Sciatic nerve (tissue), 2 donors: ENCODE measurements around the gene ALDH1B1. TPM values are rescaled to one million over a fixed set of nuclear protein-coding genes. Genes with fewer than 3 reads are reported as not detected.

Experiments used
- ATAC-seq: fragments of 200-7000 bp; cut with Tn5 transposase; one replicate; pipeline ENCODE4 v1.9.1; 2020; ENCODE audit warnings: mild to moderate bottlenecking, moderate library complexity
- DNase-seq: peaks from one replicate; pipeline ENCODE4 v3.0.0-alpha.2; 2020; ENCODE audit warnings: low spot score
- intact Hi-C: fragments of 100-400 bp; cut with DNase I; formaldehyde crosslinking; loops from one replicate; pipeline ENCODE4 v1.14.2; 2022
- total RNA-seq: library from RNA; stranded (reverse); fragmentation: NEBNext Ultra II Directional; extraction: Animal tissue kit (Norgen Biotek cat#: 25700); gene quantifications from one replicate; pipeline ENCODE4 v1.2.1, GENCODE V29; 2021
- donor health status: DM: no; HTN: no; CAD: no.
- donor health status: DM: no; HTN: no; CAD: no.

Gene ALDH1B1
- total RNA-seq, 1 donor from 2014 or later = 9.3 TPM

DNA sequence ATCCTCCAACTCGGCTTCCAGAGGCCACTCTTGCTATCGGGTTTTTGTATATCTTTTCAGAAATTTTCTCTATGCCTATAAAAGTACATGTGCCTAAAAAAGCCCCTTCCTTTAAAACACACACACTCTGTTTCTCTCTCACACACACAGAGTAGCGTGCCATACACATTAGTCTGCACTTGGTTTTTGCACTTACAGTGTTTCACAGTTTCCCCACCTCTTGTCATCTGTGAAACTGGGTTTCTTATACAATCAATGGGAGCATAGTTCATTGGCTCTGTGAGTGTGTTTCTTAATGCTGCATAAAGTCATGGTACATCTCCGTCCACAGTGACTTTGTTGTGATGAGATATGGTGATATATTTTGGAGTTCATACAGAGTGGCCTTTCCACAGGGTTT lies 32.4 kb downstream of the ALDH1B1 start:
- intact Hi-C loops = no loop called here
- DNase-seq = no peak

DNA sequence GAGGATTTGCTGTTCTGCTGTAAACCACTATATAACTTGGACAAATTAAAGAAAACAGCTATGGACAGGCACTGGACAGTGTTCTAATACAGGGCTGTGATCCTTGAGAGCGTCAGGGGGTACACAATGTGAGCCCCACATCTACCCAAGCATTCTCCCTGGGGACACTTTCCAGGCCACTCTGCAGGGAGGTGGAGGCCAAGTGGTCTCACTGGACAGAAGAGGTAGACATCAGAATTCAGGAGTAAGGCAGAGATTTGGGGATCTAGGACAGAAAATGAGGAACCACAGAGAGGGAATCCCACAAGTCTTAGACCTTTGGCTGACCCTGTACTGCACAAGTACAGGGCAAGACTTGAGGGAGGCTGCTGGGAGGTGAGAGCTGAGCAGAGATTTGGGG lies 35.6 kb downstream of the ALDH1B1 start:
- intact Hi-C loops = no loop called here
- no peak for DNase-seq
- ATAC-seq = no peak

More for the DNA sequence above, 32.4 kb downstream of the ALDH1B1 start:
- no peak for ATAC-seq

DNA sequence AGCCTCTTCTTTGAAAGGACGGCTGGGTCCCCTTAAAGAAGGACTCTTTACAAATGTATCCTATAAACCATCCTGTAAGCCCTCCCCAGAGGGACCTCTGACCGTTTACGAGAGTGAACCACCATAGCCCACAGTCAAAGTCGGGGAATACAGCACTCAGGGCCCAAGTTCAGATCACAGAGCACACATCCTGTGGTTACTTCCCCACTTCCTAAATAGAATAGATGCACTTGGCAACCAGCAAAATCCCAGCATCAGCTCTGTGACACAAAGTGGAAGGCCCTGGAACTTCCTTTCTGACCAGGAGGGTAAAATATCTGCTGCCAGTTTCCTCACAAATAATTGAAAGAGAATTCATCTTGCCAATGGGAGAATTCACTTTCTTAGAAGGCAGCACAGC lies 38.6 kb downstream of the ALDH1B1 start:
- ATAC-seq = no peak
- intact Hi-C loops = loop anchor here (10.0 kb wide), 1 partner anchor 516 kb away; no protein-coding TSS in a partner anchor

DNA sequence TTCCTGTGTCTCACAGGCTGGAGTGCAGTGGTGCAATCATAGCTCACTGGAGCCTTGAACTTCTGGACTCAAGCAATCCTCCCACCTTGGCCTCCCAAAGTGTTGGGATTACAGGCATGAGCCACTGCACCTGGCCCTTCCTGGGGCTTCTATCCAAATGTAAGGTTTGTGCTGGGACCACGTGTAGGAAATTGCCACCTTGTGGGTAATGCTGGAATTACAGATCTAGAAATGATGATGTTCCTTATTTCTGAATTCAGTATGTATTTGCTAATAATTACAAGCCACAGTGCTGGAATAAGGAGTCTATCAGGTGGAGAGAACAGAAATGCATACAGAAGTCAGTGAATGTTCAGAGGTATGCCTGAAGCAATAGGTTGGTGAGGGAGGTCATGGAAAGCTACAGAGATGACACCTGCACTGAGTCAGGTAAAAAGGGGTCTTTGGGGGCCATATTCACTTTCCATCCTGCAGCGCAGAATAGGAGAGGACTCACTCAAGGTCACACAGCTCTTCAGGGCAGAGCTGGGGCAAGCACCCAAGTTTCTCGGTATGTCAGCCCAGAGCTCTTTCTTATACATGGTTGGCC lies 40.5 kb downstream of the ALDH1B1 start:
- no peak for DNase-seq
- intact Hi-C loops = loop anchor here (10.0 kb wide), 1 partner anchor 518 kb away; no protein-coding TSS in a partner anchor
- no peak for ATAC-seq

More for the DNA sequence above, 38.6 kb downstream of the ALDH1B1 start:
- no peak for DNase-seq

DNA sequence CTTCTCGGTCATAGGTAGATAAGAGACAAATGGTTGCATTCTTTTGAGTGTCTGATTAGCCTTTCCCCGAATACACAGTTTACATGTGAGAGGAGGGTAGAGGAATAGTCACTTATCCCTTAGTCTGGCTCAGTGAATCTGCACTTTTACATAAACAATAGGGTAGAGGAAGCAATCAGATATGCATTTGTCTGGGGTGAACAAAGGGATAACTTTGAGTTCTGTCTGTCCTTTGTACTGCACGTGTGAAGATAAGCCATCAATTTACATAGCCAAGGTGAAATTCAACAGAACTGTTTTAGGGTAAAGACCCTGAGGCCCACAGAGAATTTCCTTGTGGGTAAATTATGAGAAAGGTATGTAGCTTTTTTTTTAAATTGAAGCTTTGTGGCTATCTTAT lies 41.9 kb downstream of the ALDH1B1 start:
- DNase-seq (no peak), ATAC-seq (no peak)
- intact Hi-C loops = loop anchor here (10.0 kb wide), 1 partner anchor 520 kb away; no protein-coding TSS in a partner anchor

DNA sequence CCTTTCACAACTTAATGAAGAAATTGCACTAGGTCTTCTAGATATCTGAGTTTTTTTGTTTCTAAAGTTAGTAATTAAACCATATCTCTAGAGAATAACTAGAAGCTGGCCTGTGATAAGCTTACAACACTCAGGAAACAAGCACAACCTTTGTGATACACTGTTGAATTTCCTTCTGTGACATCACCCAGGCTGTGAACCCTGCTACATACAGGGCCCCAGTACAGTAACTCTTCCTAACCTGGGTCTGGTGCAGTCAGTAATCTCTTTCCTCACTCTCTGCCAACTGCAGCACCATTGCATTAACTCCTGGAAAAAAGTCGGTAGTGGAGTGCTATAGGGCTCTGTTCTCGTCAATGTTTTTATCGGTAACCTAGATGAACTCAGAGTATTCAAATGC lies 42.4 kb downstream of the ALDH1B1 start:
- no peak for ATAC-seq
- intact Hi-C loops = loop anchor here (10.0 kb wide), 1 partner anchor 520 kb away; no protein-coding TSS in a partner anchor
- no peak for DNase-seq

DNA sequence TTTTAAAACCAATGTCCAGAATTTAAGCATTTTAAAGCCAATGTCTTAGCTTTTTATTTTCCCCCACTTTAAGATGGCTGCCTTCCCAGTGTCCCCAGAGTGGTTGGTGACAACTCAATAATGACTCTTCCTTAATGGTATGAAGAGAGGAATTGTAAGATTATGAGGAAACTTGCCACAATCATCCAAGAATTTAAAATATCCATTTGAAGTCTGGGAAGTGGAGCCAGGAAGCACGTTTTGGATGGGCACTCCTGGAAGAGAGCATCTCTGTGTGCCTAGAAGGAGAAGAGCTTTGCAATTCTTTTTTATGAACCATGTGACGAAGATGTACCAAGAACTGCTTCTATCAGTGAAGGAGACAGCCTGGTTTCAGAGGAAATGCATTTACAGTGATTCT lies 43.0 kb downstream of the ALDH1B1 start:
- no peak for ATAC-seq
- no peak for DNase-seq
- intact Hi-C loops = loop anchor here (10.0 kb wide), 1 partner anchor 521 kb away; no protein-coding TSS in a partner anchor

DNA sequence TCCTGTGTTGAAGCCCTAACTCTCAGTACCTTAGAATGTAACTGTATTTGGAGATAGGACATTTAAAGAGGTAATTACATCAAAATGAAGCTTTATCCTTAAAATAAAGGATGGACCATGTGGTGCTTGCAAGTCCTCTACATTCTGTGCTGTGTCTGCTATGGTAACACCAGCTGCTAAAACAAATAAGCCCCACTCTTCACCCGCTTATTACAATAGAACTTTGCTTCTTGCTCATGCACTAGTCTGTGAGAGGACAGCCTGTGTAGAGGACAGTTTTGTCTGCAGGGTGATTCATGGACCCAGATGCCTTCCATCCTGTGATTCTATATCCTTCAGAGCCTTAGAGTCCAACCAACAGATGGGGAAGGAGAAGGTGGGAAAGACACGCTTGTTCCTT lies 44.2 kb downstream of the ALDH1B1 start:
- intact Hi-C loops = loop anchor here (10.0 kb wide), 1 partner anchor 522 kb away; no protein-coding TSS in a partner anchor
- DNase-seq (no peak), ATAC-seq (no peak)

DNA sequence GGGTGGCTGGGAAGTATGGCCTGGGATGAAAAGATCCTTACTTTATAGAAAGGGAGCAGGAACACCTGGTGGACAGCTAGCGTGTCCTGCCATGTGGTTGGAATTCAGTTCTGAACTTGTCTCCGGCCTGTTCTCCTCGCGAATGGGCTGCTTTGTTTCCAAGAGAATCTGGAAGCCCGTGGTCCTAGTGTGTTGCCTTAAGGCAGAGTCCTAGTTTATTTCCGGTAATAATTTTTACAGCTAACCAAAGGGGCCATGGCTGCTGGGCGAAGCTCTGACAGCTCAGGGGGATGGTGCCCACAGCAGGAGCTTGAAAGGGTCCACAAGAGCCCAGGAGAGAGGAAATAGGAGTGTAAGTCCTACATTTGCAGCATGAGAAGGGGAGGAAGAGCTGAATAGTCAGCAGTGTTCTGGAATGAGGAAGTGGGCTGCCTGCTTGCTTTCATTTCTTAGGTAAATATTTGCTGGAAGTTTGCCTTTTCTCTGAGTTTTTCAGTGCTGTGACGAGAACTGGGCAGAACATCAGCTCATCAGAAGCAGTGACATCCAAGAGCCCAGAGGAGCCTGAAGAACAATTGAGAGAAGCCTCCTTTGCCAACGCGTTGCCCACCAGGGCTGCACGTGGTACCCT lies 44.8 kb downstream of the ALDH1B1 start:
- ATAC-seq (no peak), DNase-seq (no peak)
- intact Hi-C loops = loop anchor here (10.0 kb wide), 1 partner anchor 523 kb away; no protein-coding TSS in a partner anchor

DNA sequence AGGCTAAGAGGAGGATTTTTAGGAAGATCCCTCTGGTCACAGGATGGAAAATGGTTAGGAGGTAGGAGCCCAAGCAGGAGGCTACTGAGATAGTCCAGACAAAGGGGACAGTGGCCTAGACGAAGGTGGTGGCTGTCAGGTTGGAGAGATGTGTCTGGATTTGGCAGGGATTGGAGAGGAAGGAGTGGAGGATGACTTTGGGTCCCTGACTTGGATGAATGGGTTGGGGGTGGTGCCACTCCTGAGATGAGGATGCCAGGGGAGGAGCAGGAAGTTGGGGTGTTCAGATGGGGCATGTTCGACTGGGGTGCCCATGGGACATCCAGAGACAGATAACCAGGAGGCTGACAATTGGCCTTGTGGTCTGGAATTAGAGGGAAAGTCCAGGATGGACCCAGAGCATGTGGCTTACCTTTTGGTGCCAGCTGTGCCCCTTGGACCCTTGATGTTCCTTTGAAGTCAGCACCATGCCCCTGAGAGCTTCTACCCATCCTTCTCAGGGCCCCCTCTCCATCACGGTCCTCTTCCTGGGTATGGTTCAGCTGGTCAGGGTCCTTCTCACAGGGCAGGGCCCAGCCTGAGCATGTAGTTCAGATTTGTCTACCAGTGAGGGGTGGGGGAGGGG lies 46.9 kb downstream of the ALDH1B1 start:
- DNase-seq (no peak), ATAC-seq (no peak)
- intact Hi-C loops = loop anchor here (10.0 kb wide), 1 partner anchor 525 kb away; no protein-coding TSS in a partner anchor

DNA sequence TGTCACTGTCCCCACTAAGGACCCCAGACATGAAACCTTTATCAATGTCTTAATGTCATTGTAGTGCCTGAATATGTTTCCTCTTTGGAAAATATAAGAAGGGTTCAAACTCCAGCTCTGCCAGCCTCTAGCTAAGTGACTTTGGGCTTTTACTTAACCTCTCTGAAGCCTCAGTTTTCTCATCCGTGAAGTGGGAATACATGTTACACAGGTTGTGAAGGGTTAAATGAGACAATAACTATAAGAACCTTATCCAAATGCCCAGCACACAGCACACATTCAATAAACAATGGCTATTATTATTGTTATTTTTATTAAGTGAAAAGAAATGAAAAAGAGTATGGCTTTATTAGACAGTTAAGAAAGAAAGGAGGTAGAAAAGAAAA lies 47.4 kb downstream of the ALDH1B1 start:
- intact Hi-C loops = loop anchor here (10.0 kb wide), 1 partner anchor 525 kb away; no protein-coding TSS in a partner anchor
- ATAC-seq = no peak

DNA sequence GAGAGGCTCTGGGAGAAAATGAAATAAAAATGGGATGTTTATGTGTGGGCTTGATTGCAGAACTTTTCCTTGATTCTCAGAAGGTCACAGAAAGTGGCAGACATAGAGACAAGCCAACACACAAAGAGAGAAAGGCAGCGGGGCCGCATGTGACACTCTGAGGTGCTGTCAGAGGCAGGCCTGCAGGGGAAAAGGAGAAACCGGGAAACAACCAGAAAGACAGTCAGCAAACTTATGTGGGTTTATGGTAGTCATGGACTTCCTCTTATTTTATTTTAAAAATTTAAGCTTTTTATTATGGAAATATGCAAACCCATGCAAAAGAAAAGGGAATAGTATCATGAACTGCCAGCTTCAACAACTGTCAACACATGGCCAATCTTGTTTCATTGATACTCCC lies 48.0 kb downstream of the ALDH1B1 start:
- intact Hi-C loops = no loop called here
- ATAC-seq (no peak), DNase-seq (no peak)

More for the DNA sequence above, 47.4 kb downstream of the ALDH1B1 start:
- no peak for DNase-seq

DNA sequence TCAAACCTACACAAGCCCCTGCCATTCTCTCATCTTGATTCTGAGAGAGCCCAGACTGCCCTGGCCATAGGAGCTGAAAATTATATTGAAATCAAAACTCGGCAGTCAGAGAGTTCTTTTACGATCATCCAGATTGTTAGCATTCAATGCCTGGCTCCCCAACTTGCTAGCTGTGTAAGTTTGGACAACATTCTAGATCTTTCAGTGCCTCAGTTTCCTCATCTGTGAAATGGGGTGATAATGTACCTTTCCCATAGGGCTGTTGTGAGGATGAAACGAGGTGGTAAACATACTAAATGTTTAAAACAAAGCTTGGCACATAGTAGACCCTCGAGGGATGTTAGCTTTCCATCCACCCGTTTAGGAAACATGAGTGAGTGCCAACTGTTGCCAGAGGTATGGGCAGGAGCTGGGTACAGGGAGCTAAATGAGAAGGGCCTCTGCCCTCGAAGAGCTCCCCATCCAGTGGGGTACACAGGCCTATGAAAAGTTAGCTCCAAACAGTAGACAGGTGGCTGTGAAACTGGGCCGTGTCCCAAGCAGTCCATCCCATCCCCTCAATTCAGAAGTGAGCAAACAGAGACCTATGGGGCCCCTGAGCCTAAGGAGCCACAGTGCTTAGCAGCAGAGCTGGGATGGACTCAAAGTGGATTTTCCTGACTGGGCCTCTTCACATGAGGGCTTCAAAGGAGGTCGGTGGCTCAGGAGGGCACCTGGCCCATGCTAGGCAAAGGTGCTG lies 49.0 kb downstream of the ALDH1B1 start:
- ATAC-seq (no peak), DNase-seq (no peak)
- intact Hi-C loops = no loop called here

DNA sequence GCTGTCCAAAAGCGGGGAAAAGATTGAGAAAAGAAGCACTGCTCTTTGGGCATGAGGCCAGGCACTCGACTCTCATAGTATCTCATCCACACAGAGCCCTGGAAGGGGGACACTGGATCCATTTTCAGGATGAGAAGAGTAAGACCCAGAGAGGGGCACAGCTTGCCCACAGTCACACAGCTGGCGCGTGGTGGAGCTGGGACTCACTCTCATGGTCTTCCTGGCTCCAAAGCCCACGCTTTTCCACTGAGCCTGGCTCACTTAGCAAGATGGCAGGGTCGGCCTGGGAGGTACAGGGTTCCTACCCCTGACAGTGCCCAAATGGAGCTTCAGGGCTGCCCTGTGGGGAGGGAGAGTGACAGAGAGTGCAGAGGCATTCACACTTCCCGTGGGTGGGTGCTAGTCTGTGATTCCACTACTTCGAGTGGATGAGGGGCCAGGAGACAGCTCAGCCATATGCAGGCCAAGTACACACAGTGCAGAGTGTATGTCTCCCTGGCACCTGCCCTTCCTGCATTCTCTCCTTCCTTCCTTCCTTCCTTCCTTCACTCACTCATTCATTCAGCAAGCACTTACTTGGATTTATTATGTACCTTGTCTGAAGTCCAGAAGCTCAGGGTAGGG lies 50.1 kb downstream of the ALDH1B1 start:
- intact Hi-C loops = no loop called here
- ATAC-seq = no peak
- DNase-seq = no peak

DNA sequence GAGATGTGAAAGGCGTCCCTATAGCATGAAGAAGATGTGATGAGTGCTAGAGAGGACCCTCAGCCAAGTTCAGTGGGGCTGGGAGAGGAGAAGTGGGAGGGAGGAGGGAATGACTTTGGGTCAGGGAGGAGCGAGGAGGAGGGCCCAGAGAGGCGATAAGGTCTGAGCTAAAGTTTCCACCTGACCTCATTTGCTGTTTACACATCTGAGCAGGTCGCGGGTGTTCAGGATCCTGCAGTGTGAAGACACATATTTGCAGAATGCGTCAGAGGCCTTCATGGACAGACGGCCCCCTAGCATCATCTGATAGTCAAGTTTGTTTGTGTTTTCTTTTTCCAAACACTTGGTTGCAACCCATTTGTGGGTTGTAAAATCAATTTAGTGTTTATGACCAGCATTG lies 50.7 kb downstream of the ALDH1B1 start:
- intact Hi-C loops = no loop called here
- DNase-seq (no peak), ATAC-seq (no peak)

DNA sequence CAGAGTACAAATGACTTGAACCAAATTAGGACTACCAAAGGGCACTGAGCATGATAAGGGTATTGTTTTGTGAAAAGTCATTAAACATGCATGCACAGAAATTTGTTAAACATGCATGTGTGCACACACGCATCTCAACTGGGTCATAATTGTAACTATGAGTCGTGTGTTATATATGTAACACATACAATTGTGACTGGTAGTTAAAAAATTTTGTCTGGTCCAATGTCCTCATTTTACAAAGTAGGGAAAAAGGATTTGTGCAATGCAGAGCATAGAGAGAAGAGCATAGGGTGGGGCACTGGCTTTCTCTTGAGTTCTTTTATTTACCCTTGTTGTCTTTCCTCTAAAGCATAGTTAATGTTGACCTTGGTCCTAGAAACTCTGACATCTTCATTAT lies 51.1 kb downstream of the ALDH1B1 start:
- ATAC-seq = no peak
- no peak for DNase-seq
- intact Hi-C loops = no loop called here

DNA sequence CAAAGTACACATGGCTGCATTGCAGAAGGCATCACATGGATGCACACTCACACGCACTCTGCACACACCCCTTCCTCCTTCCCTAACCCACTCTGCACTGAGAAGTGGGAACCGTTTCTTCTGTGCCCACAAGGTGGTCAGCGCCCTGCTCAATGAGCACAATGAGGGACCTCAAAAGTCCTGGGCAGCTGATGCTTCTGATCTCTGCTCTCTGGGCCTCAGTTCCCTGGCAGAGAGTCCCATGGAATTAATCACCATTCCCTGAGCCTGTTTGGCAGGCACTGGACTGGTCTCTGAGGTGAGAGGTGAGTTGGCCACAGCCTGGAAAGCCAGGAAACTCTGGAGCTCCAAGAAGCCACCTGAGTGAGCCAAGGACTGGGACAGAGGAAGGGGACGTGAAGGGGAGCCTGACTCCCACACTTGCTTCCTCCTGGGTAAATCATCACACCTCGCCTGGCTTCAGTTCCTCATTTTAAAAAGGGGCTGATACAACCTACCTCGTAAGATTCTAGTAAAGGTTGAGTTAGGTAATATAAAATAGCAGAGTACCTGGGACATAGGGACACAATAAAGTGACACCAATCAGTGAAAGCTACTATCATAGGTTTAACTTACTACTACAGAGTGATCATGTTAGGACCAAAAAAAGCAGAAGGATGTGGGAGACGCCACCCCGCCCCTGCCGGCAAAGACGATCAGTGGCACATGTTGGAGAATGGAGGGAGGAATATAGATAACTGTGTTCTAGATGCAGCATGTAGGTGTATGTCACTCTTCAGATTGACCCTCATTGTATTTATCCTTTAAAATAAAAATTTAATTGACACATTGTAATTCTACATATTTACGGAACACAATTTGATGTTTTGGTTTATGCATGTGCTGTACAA lies 52.9 kb downstream of the ALDH1B1 start:
- intact Hi-C loops = no loop called here
- ATAC-seq (no peak), DNase-seq (no peak)

DNA sequence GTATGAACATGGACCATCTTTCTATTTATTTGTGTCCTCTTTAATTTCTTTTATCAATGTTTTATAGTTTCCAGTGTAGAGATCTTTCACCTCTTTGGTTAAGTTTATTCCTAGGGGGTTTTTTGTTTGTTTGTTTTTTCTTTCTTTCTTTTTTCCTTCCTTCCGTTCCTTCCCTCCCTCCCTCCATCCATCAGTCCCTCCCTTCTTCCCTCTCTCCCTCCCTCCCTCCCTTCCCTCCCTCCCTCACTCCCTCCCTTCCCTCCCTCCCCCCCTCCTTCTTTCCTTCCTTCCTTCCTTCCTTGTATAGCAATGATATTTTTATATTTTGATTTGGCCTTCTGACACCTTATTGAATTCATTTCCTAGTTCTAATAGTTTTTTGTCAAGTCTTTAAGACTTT lies 55.2 kb downstream of the ALDH1B1 start:
- ATAC-seq (no peak), DNase-seq (no peak)
- intact Hi-C loops = no loop called here
